Anterior cingulate cortex (tissue), 58 donors: ENCODE results near the gene FAM78A.
"Not testable (repeated sequence)": the region's sequence is repeated elsewhere in the genome, so short reads cannot be mapped to it uniquely, and the experiment has no call there.

ENCODE experiments used
- DNase-seq, 58 donors: peaks; one replicate each; lab custom pipeline; 2025; lab: John Stamatoyannopoulos, UW

The FAM78A gene

GRCh38 chr9:131271016-131271273, 5.4 kb downstream of the FAM78A start:
- not testable (repeated sequence) for DNase-seq

- DNase-seq: peak in 23 of 58 donors; percentile 8 to 59 (median 38)
Observed at GRCh38 chr9:131270171-131271015, 5.9 kb downstream of the FAM78A start.

GRCh38 chr9:131266266-131267229, 9.8 kb downstream of the FAM78A start:
- DNase-seq: peak in 1 of 58 donors; percentile 22

- DNase-seq: no peak
Observed at GRCh38 chr9:131264231-131264630, 12.1 kb downstream of the FAM78A start.

GRCh38 chr9:131263701-131264100, 12.6 kb downstream of the FAM78A start:
- no peak for DNase-seq

DNA sequence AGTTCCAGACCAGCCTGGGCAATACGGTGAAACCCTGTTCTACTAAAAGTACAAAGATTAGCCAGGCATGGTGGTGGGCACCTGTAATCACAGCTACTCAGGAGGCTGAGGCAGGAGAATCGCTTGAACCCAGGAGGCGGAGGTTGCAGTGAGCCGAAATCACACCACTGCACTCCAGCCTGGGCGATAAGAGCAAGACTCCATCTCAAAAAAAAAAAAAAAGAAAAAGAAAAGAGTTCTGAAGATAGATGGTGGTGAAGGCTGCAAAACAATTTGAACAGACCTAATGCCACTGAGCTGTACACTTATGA, 13.3 kb downstream of the FAM78A start:
- not testable (repeated sequence) for DNase-seq

GRCh38 chr9:131262327-131263032, 13.8 kb downstream of the FAM78A start:
- no peak for DNase-seq

GRCh38 chr9:131260751-131261452, 15.4 kb downstream of the FAM78A start:
- DNase-seq: no peak

- DNase-seq: no peak
Observed at GRCh38 chr9:131259916-131260597, 16.3 kb downstream of the FAM78A start.

DNA sequence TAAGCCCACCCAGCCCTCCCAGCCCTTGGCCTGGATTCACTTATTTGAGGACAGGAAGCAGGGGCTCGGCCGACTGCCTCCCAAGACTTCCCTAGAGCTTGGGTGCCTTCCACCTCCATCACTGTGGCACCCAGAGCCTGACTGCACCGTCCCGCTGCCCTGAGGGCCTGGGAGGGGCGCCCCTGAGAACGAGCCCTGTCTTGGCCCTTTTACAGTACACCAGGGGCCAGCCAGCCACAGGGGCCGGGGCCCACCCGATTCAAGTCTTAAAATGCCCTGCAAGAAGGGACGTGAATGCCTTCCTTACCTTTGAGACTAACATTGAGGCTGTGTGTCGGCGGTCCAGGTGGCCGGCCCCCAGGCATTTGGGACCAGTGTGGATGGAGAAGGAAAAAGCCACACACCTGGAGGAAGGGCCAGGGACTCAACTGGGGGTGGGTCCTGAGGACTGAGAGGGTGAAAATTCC, 16.8 kb downstream of the FAM78A start:
- DNase-seq: no peak

GRCh38 chr9:131258698-131259431, 17.4 kb downstream of the FAM78A start:
- DNase-seq: no peak

DNA sequence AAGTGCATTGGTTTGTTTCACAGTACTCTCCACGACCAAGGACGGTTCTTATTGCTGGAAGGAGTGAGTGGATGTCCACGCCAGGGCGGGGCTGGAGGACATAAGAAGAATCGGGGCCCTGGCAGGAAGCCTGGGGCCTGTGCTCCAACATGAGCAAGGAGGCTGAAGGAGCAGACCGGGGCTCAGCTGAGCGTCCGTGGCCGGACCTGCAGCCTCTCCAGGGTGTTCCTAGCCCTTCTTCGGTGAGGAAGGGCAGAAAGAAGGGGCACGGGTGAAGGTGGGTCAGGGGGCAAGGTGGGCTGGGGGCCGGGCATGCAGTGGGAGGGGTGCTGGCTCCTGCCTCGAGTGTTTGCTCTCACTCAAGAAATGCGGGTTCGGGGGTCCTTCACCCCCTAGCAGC, 18.1 kb downstream of the FAM78A start:
- DNase-seq: no peak

GRCh38 chr9:131257266-131258025, 18.9 kb downstream of the FAM78A start:
- DNase-seq: no peak

DNA sequence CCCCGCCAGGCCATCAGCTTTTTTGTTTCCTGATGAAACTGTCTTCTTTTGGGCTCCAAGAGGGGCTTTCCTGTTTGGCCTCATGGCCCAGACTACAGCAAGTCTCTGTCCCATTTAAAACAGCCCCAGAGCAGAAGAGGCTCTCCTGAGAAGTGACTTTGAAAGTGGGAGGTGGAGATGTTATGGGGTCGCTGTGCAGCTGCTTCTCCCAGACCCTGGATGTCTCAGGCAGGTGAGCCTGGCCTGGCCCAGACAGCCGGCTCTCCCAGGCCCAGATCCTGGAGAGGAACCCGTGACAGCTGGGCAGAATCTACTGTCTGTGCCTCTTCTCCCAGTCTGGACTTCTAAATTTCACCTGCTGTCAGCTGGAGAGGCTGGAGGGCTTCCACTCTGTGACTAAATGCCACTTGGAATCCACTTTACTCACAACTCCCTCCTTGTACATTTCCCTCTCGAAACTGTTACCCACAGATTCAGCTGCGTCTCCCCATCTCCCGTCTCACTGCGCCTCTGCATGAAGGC, 20.6 kb downstream of the FAM78A start:
- peak in 3 of 58 donors; percentile 68 to 70 (median 69) for DNase-seq

GRCh38 chr9:131254626-131255025, 21.7 kb downstream of the FAM78A start:
- DNase-seq: no peak

GRCh38 chr9:131253891-131254491, 22.3 kb downstream of the FAM78A start:
- peak in 26 of 58 donors; percentile 17 to 76 (median 41) for DNase-seq

GRCh38 chr9:131252120-131252519, 24.2 kb downstream of the FAM78A start:
- no peak for DNase-seq
